K562 (cell line): ENCODE data around the gene MCM7. TPM values are rescaled to one million over a fixed set of nuclear protein-coding genes. Genes with fewer than 3 reads are reported as not detected.

Experiments
- GABPB2 ChIP-seq: fragments of 250-450 bp; sonication (Bioruptor Pico); conservative IDR thresholded peaks from 2 replicates; pipeline ENCODE4 v1.5.1; 2021; ENCODE audit warnings: mild to moderate bottlenecking
- HDGF ChIP-seq: fragments of 450-650 bp; IDR thresholded peaks from 2 replicates; pipeline ENCODE4 v1.6.1; 2016
- HEY1 ChIP-seq: fragments of 250-450 bp; sonication (Bioruptor Pico); IDR thresholded peaks from 2 replicates; pipeline ENCODE4 v1.5.0; 2020; ENCODE audit warnings: mild to moderate bottlenecking, moderate library complexity, borderline replicate concordance
- HNRNPH1 ChIP-seq: fragments of 200-400 bp; formaldehyde crosslinking; optimal IDR thresholded peaks from 2 replicates; pipeline ENCODE3; 2017; ENCODE audit warnings: low read depth, mild to moderate bottlenecking, low read length, moderate library complexity
- MIER1 ChIP-seq: fragments of 450-650 bp; IDR thresholded peaks from 2 replicates; pipeline ENCODE4 v1.6.1; 2016; ENCODE audit warnings: antibody characterized with exemption, mild to moderate bottlenecking, low read depth
- OTX1 ChIP-seq: fragments of 450-650 bp; formaldehyde crosslinking; IDR thresholded peaks from 2 replicates; pipeline ENCODE4 v1.4.0; 2022; ENCODE audit warnings: mild to moderate bottlenecking
- RBM22 ChIP-seq: fragments of 200-400 bp; formaldehyde crosslinking; IDR thresholded peaks from 2 replicates; pipeline ENCODE4 v1.6.1; 2018; ENCODE audit warnings: low read length, low read depth; ENCODE audit not compliant: poor library complexity, severe bottlenecking
- RBM34 ChIP-seq: fragments of 200-400 bp; formaldehyde crosslinking; IDR thresholded peaks from 2 replicates; pipeline ENCODE4 v1.6.1; 2018; ENCODE audit warnings: low read length, borderline replicate concordance; ENCODE audit not compliant: insufficient read depth
- SETDB1 ChIP-seq: IDR thresholded peaks from one replicate; pipeline ENCODE4 v1.6.1; 2012; ENCODE audit warnings: low read length, control low read depth, inconsistent platforms
- STAT5B ChIP-seq: fragments of 250-450 bp; sonication (Bioruptor Pico); IDR thresholded peaks from 2 replicates; pipeline ENCODE4 v1.8.0; 2021; ENCODE audit warnings: mild to moderate bottlenecking, inconsistent platforms
- TBL1XR1 ChIP-seq, 2 experiments: IDR thresholded peaks; 2 replicates each; pipeline ENCODE4 v1.6.1; 2012; ENCODE audit warnings: improper control_type of control experiment in 2 of 2, low read length in 2 of 2, mild to moderate bottlenecking in 1 of 2
- polyA plus RNA-seq, 8 experiments: library from polyadenylated mRNA; depleted of rRNA in 4 of 8; stranded (reverse) in 5 of 8; unstranded in 3 of 8; fragments of >200 nt; fragmentation: Nextera tagmentation in 2 of 8; fragmentation: Illumina TruSeq in 1 of 8; extraction: Ambion mirVana in 2 of 8; extraction: Trizol in 1 of 8; gene quantifications; 2 replicates each; pipeline versions ENCODE4 v1.2.1 to v1.2.3, GENCODE V29; 2011 to 2014; ENCODE audit warnings: inconsistent platforms in 1 of 8, missing spikeins in 1 of 8
- total RNA-seq, 7 experiments: library from RNA; depleted of rRNA in 6 of 7; stranded (reverse); fragments of >200 nt in 6 of 7; fragmentation: Illumina TruSeq in 2 of 7; extraction: Trizol in 2 of 7; gene quantifications; 2 replicates each; pipeline versions ENCODE4 v1.2.1 to v1.2.3, GENCODE V29; 2011 to 2021; ENCODE audit warnings: low replicate concordance in 1 of 7
- TF ChIP-seq, protein P1 (sequence below), 3 experiments: fragments of 200-800 bp in 1 of 3; fragments of 250-450 bp in 1 of 3; fragments of 450-650 bp in 1 of 3; sonication (Bioruptor Pico) in 1 of 3; sonication (Bioruptor generic) in 1 of 3; formaldehyde crosslinking in 1 of 3; IDR thresholded peaks; 2 replicates each; pipeline versions ENCODE4 v1.6.1 to v1.8.0; 2016 to 2022; ENCODE audit warnings: mild to moderate bottlenecking in 2 of 3, missing genetic modification characterization in 2 of 3, missing compliant biosample characterization in 1 of 3, moderate library complexity in 1 of 3
- TF ChIP-seq, protein P2 (sequence below): IDR thresholded peaks from 2 replicates; pipeline ENCODE4 v1.6.1; 2011; ENCODE audit not compliant: insufficient read length; ENCODE audit errors: extremely low read depth
- TF ChIP-seq, protein P3 (sequence below), 3 experiments: IDR thresholded peaks in 2 of 3; conservative IDR thresholded peaks in 1 of 3; 2 replicates each; pipeline ENCODE4 v1.5.1; 2011 to 2012; ENCODE audit warnings: low read length in 3 of 3, mild to moderate bottlenecking in 3 of 3, control low read depth in 2 of 3, improper control_type of control experiment in 1 of 3, inconsistent platforms in 1 of 3, low read depth in 1 of 3, mixed read lengths in 1 of 3, moderate library complexity in 1 of 3; ENCODE audit not compliant: insufficient read depth in 2 of 3
- TF ChIP-seq, protein P4 (sequence below): fragments of 450-650 bp; IDR thresholded peaks from 2 replicates; pipeline ENCODE4 v1.6.1; 2016; ENCODE audit warnings: borderline replicate concordance
- TF ChIP-seq, protein P5 (sequence below): fragments of 250-450 bp; sonication (Bioruptor Pico); IDR thresholded peaks from 2 replicates; pipeline ENCODE4 v1.4.0; 2020; ENCODE audit warnings: mild to moderate bottlenecking

Gene MCM7
- total and polyA plus RNA-seq, 9 of the 15 experiments (the other 6 are each of a cell fraction or from before 2014, with no cell fraction given): 329 to 856 (median 437) TPM

DNA sequence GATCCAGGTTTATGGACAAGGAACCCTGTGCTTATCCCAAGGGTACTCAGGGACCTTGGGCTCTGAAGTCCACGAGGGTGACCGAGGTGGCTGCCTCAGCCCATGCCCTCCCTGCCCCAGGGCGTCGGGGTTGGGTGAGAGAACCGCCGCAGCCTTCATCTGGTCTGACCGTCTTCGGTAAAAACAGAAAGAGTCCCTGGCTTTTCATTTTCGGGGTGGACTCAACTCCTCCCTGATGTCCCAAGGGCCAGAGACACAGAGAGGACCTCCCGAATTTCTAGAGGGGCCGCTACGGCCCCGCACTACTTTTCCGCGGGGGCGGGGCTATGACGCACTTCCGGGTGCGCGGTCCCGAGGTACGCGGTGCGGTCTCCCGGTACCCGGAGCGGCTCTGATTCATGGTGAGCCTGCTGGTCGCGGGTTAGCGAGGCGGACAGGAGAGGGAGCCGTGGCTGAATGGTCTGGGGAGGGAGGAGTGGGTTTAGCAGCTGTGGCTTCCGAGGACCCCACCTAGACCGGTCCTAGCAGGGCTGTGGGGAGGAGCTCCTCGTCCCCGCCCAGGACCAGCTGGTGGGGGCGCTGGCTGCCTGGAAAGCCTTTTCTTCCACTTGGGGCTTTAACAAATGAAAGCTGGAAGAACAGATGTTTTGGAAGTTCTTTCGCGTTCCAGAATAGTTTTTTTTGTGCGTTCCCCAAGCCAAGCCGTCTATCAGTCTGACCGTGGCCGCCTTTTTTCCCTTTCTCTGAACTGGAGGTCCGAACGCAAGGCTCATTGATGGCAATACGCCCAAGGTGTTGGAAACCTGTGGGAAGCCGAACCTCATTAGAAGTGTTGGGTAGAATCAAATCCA, 51.5 kb downstream of the MCM7 start, which contains the start of gene ZSCAN21 (continued):
- TF ChIP-seq, protein P1, sequence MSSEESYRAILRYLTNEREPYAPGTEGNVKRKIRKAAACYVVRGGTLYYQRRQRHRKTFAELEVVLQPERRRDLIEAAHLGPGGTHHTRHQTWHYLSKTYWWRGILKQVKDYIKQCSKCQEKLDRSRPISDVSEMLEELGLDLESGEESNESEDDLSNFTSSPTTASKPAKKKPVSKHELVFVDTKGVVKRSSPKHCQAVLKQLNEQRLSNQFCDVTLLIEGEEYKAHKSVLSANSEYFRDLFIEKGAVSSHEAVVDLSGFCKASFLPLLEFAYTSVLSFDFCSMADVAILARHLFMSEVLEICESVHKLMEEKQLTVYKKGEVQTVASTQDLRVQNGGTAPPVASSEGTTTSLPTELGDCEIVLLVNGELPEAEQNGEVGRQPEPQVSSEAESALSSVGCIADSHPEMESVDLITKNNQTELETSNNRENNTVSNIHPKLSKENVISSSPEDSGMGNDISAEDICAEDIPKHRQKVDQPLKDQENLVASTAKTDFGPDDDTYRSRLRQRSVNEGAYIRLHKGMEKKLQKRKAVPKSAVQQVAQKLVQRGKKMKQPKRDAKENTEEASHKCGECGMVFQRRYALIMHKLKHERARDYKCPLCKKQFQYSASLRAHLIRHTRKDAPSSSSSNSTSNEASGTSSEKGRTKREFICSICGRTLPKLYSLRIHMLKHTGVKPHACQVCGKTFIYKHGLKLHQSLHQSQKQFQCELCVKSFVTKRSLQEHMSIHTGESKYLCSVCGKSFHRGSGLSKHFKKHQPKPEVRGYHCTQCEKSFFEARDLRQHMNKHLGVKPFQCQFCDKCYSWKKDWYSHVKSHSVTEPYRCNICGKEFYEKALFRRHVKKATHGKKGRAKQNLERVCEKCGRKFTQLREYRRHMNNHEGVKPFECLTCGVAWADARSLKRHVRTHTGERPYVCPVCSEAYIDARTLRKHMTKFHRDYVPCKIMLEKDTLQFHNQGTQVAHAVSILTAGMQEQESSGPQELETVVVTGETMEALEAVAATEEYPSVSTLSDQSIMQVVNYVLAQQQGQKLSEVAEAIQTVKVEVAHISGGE (CRISPR knock-in tag; IDR thresholded peaks at IDR 0.05): peak in 2 of 3 experiments; percentile 66 to 87; a peak in 5 of 6 replicates
- TF ChIP-seq RBM22: no peak
- TF ChIP-seq, protein P2, sequence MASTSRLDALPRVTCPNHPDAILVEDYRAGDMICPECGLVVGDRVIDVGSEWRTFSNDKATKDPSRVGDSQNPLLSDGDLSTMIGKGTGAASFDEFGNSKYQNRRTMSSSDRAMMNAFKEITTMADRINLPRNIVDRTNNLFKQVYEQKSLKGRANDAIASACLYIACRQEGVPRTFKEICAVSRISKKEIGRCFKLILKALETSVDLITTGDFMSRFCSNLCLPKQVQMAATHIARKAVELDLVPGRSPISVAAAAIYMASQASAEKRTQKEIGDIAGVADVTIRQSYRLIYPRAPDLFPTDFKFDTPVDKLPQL: no peak
- no peak for TF ChIP-seq HNRNPH1
- TF ChIP-seq, protein P3, sequence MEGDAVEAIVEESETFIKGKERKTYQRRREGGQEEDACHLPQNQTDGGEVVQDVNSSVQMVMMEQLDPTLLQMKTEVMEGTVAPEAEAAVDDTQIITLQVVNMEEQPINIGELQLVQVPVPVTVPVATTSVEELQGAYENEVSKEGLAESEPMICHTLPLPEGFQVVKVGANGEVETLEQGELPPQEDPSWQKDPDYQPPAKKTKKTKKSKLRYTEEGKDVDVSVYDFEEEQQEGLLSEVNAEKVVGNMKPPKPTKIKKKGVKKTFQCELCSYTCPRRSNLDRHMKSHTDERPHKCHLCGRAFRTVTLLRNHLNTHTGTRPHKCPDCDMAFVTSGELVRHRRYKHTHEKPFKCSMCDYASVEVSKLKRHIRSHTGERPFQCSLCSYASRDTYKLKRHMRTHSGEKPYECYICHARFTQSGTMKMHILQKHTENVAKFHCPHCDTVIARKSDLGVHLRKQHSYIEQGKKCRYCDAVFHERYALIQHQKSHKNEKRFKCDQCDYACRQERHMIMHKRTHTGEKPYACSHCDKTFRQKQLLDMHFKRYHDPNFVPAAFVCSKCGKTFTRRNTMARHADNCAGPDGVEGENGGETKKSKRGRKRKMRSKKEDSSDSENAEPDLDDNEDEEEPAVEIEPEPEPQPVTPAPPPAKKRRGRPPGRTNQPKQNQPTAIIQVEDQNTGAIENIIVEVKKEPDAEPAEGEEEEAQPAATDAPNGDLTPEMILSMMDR (IDR thresholded peaks at IDR 0.05 in 2 of 3, conservative IDR thresholded peaks at IDR 0.05 in 1 of 3; ENCODE audit: insufficient read depth in 2 of 3, low read depth in 1 of 3, low read length in 3 of 3): peak; percentile 28 to 41 (median 34); a peak in 5 of 6 replicates
- TF ChIP-seq HEY1 (CRISPR knock-in tag): no peak
- no peak for TF ChIP-seq SETDB1
- TF ChIP-seq TBL1XR1 (IDR thresholded peaks at IDR 0.05; ENCODE audit: low read length in 2 of 2): peak in 1 of 2 experiments; percentile 22; a peak in 2 of 4 replicates
- no peak for TF ChIP-seq GABPB2 (CRISPR knock-in tag)
- TF ChIP-seq RBM34: no peak
- TF ChIP-seq, protein P4, sequence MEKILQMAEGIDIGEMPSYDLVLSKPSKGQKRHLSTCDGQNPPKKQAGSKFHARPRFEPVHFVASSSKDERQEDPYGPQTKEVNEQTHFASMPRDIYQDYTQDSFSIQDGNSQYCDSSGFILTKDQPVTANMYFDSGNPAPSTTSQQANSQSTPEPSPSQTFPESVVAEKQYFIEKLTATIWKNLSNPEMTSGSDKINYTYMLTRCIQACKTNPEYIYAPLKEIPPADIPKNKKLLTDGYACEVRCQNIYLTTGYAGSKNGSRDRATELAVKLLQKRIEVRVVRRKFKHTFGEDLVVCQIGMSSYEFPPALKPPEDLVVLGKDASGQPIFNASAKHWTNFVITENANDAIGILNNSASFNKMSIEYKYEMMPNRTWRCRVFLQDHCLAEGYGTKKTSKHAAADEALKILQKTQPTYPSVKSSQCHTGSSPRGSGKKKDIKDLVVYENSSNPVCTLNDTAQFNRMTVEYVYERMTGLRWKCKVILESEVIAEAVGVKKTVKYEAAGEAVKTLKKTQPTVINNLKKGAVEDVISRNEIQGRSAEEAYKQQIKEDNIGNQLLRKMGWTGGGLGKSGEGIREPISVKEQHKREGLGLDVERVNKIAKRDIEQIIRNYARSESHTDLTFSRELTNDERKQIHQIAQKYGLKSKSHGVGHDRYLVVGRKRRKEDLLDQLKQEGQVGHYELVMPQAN: peak; percentile 98
- no peak for TF ChIP-seq MIER1
- no peak for TF ChIP-seq STAT5B (CRISPR knock-in tag)
- no peak for TF ChIP-seq OTX1 (CRISPR knock-in tag)
- 0 out of 2 replicates have a peak, but pooled peaks have one; percentile 8 for TF ChIP-seq HDGF
- TF ChIP-seq, protein P5, sequence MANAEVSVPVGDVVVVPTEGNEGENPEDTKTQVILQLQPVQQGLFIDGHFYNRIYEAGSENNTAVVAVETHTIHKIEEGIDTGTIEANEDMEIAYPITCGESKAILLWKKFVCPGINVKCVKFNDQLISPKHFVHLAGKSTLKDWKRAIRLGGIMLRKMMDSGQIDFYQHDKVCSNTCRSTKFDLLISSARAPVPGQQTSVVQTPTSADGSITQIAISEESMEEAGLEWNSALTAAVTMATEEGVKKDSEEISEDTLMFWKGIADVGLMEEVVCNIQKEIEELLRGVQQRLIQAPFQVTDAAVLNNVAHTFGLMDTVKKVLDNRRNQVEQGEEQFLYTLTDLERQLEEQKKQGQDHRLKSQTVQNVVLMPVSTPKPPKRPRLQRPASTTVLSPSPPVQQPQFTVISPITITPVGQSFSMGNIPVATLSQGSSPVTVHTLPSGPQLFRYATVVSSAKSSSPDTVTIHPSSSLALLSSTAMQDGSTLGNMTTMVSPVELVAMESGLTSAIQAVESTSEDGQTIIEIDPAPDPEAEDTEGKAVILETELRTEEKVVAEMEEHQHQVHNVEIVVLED (CRISPR knock-in tag): peak; percentile 48; the same call in 1 of the 2 replicates
